Astrocyte (in vitro differentiated cells and primary cell): ENCODE measurements around the gene CHST13.

Experiments
- CTCF ChIP-seq: IDR thresholded peaks from 2 replicates; pipeline ENCODE4 v1.5.1; 2011; ENCODE audit warnings: low read depth, mild to moderate bottlenecking, inconsistent platforms, low read length, moderate library complexity; ENCODE audit not compliant: insufficient read depth
- EZH2 ChIP-seq: IDR thresholded peaks from 2 replicates; pipeline ENCODE4 v1.6.1; 2012; ENCODE audit warnings: mild to moderate bottlenecking, low read length, inconsistent platforms; ENCODE audit not compliant: insufficient read depth

- TF ChIP-seq CTCF (no peak), EZH2 (no peak)
These were observed 38.6 kb upstream of the CHST13 start for GRCh38 chr3:126485176-126485897.
